NCI-H2227 (cell line): ENCODE data around the gene PDE7B.
"Not testable (repeated sequence)": the region's sequence is repeated elsewhere in the genome, so short reads cannot be mapped to it uniquely, and the experiment has no call there.

Experiments used
- DNase-seq: peaks from one replicate; lab custom pipeline; 2025; ENCODE audit not compliant: unreplicated experiment; lab: John Stamatoyannopoulos, UW

PDE7B gene

GRCh38 chr6:136137739-136138402 is 286.4 kb downstream of the PDE7B start:
- no peak for DNase-seq

DNA sequence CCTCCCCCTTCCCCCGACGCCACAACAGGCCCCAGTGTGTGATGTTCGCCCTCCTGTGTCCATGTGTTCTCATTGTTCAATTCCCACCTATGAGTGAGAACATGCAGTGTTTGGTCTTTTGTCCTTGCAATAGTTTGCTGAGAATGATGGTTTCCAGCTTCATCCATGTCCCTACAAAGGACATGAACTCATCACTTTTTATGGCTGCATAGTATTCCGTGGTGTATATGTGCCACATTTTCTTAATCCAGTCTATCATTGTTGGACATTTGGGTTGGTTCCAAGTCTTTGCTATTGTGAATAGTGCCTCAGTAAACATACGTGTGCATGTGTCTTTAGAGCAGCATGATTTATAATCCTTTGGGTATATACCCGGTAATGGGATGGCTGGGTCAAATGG is 287.6 kb downstream of the PDE7B start:
- not testable (repeated sequence) for DNase-seq

- DNase-seq = no peak
Observed at GRCh38 chr6:136144251-136145023, 292.9 kb downstream of the PDE7B start.

- DNase-seq = no peak
Observed at GRCh38 chr6:136146130-136146529, 294.6 kb downstream of the PDE7B start.

DNA sequence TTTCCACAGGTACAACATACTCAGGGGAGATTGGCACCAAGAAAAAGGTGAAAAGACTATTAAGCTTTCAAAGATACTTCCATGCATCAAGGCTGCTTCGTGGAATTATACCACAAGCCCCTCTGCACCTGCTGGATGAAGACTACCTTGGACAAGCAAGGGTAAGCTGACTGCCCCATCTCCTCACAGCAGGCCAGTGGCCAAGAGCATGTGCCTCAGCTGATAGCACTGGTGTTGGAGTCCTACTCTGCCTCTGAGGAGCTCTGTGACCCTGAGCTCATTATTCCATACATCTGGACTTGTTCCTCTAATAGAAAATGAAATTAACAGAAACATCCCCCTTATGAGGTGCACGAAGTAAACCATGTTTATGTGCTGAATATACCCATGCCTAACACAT is 295.8 kb downstream of the PDE7B start:
- DNase-seq = no peak

GRCh38 chr6:136148051-136148450 is 296.6 kb downstream of the PDE7B start:
- no peak for DNase-seq

DNA sequence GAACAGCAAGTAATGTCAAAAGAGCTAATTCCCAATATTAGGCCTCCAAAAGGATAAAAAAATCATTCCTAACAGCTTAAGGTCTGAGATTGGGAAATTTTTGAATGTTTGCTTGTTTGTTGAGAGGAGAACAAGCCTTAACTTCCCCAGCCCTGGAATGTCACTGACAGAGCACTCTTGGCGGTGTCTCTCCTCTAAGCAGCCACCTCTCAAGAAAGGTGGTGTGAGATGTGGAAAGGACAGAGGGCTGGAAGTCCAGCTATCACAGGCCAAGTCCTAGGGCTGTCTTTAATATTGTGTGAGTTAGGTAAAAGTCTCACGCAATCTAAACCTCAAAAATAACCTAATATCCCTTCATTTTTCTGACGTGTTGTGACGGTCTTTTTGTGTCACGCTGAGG is 297.0 kb downstream of the PDE7B start:
- DNase-seq = no peak

DNA sequence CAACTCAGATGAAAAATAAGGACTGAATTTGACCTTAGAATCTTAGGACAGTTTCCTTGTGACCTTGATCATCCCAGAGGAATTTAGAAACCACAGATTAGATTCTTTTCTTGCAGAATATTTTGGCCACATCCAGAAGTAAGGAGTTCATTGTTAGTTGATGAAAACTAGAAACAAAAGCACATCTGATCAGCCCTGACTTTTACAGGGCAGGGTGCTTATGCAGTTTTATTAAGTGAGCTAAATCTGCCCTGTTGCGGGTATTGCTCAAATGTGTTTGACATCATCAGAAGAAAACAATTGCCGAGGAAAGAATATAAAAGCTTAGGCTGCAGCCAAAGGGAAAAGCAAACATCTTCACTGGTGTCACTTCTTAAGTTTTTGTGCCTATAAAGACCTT is 297.8 kb downstream of the PDE7B start:
- DNase-seq = no peak

DNA sequence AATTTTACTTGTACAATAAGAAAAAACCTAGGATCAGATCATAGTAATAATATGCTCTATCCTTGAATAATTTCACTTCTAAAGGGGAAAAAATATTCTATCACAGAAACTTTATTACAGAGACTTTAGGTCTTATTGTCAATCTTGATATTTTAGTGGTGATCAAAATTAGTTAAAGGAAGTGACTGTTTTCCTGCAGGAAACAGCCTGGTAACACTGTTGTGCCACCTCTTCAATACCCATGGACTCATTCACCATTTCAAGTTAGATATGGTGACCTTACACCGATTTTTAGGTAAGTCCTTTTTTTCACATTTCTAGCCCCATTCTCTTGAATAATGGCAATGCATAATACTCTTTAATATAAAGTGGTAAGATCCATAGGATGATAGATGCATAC is 299.5 kb downstream of the PDE7B start:
- DNase-seq = no peak

GRCh38 chr6:136153707-136154375 is 302.3 kb downstream of the PDE7B start:
- DNase-seq = no peak

GRCh38 chr6:136155191-136155590 is 303.7 kb downstream of the PDE7B start:
- no peak for DNase-seq

DNA sequence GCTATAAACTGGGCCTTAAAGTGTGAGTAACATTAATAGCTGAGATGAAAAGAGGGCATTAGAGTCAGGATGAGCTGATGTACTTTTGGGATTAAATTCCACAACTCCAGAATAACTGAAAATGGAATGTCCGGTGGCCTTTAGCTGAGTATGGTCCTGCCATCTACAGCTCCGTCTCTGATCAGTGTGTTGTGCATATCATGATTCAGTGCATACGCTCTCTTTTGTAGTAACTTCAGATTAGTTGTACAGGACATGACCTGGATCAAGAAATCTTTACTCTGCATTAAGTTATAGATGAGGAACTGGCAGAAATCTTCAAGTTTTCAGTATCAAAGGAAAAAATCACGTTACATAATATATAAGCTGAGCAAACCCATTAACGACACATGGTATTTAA is 306.2 kb downstream of the PDE7B start:
- DNase-seq = no peak

DNA sequence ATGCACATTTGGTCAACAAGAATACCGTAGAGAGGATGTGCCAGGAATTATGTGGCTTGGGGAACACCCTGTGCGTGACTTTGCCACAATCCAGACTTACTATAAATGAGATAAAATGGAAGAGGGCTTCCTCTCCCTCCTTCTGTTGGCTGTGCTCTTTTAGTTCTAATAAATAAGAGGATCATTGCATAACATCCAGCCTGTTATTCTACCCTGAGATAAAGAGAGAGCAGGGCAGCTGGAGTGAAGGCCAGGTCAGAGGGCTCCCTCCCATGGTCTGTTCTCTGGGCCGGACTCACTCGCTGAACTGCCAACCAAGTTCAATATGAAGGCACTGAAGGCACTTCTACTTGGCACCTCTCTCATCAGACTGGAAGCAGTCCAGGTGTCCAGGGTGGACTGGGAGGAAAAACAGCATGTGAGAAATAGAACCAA is 306.9 kb downstream of the PDE7B start:
- no peak for DNase-seq

DNA sequence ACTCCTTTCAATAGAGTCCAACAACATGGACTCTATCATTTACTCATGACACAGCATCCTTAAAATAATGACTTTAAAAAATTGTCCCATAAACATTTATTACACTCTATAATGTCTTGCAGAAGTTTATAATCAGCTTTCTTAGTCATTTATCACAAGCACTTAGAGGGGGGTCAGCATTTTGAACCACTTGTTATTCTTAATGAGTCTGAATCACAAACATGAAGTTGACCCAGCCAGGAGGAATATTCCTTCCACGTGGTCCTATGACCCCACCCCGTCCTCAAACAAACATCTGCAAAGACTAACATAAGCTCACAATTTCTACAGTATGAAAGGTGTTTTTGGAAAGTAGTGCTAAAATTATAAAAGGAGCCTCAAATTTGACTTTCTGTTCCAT is 307.5 kb downstream of the PDE7B start:
- no peak for DNase-seq

- DNase-seq = no peak
Observed at GRCh38 chr6:136160250-136160649, 308.7 kb downstream of the PDE7B start.

DNA sequence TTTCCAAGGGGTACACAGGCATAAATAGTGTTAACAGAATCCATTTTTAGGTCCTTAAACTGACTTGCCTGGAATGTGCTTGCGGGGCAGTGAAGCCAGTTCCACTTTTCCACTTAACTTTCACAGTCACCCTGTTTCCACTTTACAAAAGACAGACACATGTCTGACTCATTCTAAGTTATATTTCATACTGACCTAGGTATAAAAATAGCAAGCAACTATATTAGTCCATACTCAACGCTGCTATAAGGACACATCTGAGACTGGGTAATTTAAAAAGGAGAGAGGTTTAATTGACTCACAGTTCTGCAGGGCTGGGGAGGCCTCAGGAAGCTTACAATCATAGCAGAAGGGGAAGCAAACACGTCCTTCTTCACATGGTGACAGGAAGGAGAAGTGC is 310.4 kb downstream of the PDE7B start:
- no peak for DNase-seq

GRCh38 chr6:136163260-136163659 is 311.8 kb downstream of the PDE7B start:
- DNase-seq = no peak

DNA sequence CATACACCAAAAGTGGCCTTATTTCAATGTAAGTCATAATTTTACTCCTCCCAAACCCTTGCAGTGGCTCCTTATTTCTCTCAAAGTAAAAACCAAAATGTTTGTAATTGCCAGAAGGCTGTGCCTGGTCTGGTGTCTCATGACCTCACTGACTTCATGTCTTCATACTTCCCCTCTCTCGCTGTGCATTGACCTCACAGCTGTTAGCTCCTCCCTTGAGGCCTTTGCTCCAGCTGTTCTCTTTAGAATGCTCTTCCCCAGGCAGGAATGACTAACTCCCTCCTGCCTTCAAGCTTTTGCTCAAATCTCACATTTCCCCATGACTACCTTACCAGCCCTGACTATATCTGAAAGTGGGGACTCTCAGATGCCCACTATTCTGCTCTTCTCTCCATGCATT is 315.3 kb downstream of the PDE7B start:
- no peak for DNase-seq

GRCh38 chr6:136169394-136170148 is 318.1 kb downstream of the PDE7B start:
- DNase-seq = no peak

GRCh38 chr6:136171231-136171630 is 319.7 kb downstream of the PDE7B start:
- DNase-seq = no peak
